ENCODE results near the gene ZNF646. TPM values are rescaled to one million over a fixed set of nuclear protein-coding genes. Genes with fewer than 3 reads are reported as not detected.

Gene ZNF646
- total and polyA plus RNA-seq, 12 donors = 3.1 to 17.8 (median 13.6) TPM

DNA sequence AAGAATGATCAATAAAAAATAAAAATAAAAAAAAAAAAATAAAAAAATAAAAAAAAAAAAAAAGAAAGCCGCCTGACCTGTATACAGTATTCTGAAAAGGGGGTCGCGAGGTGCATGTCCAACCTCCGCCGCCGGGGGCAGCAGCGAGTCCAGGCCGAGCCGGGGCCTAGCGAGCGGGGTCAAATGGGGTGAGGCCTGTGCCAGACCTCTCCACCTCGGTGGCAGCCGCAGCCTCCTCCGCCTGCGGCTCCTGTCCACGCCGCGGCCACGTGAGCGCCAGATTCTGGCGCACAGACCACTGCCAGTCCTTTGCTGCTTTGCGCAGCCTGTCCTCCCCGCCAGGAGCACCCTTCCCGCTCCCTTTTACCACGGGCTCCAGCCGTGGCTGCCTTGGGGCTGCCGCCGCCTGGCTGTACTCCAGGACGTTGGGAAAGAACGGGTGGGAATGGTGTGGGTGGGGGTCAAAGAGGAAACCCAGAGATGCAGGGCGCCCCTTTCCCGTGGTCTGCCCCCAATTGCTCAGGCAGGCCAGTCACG lies 31.5 kb downstream of the ZNF646 start:
- peaks cover 0 to 15% of the 10 kb centered on the region in 2 donors for H3K36me3 ChIP-seq (replicated peaks in 1 of 2)
- 5 to 12% (median 10%) methylated on average over 26 to 33 of the region's 33 CpGs for WGBS, 4 donors
- H3K4me1 ChIP-seq (replicated peaks in 1 of 2) = peaks cover 11 to 22% of the 10 kb centered on the region in 2 donors
- intact Hi-C loops (cut with DNase I) = loop anchor here in 1 of 2 donors (5.0 kb wide), 1 partner anchor 72 kb away; no protein-coding TSS in a partner anchor
- H3K9me3 ChIP-seq (replicated peaks in 1 of 3) = no peaks in the 10 kb centered on the region
- no peak overlapping the region for H3K4me3 ChIP-seq
- no peaks in the 10 kb centered on the region for H3K27me3 ChIP-seq
- DNase-seq = peak; percentile 86 to 97 (median 93)
- peak overlapping the region in 4 of 5 donors; percentile 29 to 84 (median 64) for H3K27ac ChIP-seq
- TF ChIP-seq, protein P1, sequence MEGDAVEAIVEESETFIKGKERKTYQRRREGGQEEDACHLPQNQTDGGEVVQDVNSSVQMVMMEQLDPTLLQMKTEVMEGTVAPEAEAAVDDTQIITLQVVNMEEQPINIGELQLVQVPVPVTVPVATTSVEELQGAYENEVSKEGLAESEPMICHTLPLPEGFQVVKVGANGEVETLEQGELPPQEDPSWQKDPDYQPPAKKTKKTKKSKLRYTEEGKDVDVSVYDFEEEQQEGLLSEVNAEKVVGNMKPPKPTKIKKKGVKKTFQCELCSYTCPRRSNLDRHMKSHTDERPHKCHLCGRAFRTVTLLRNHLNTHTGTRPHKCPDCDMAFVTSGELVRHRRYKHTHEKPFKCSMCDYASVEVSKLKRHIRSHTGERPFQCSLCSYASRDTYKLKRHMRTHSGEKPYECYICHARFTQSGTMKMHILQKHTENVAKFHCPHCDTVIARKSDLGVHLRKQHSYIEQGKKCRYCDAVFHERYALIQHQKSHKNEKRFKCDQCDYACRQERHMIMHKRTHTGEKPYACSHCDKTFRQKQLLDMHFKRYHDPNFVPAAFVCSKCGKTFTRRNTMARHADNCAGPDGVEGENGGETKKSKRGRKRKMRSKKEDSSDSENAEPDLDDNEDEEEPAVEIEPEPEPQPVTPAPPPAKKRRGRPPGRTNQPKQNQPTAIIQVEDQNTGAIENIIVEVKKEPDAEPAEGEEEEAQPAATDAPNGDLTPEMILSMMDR (IDR thresholded peaks at IDR 0.05) = peak; percentile 82 to 93 (median 88)
- peak in 1 of 2 donors; percentile 17 for TF ChIP-seq POLR2A (IDR thresholded peaks at IDR 0.05)

DNA sequence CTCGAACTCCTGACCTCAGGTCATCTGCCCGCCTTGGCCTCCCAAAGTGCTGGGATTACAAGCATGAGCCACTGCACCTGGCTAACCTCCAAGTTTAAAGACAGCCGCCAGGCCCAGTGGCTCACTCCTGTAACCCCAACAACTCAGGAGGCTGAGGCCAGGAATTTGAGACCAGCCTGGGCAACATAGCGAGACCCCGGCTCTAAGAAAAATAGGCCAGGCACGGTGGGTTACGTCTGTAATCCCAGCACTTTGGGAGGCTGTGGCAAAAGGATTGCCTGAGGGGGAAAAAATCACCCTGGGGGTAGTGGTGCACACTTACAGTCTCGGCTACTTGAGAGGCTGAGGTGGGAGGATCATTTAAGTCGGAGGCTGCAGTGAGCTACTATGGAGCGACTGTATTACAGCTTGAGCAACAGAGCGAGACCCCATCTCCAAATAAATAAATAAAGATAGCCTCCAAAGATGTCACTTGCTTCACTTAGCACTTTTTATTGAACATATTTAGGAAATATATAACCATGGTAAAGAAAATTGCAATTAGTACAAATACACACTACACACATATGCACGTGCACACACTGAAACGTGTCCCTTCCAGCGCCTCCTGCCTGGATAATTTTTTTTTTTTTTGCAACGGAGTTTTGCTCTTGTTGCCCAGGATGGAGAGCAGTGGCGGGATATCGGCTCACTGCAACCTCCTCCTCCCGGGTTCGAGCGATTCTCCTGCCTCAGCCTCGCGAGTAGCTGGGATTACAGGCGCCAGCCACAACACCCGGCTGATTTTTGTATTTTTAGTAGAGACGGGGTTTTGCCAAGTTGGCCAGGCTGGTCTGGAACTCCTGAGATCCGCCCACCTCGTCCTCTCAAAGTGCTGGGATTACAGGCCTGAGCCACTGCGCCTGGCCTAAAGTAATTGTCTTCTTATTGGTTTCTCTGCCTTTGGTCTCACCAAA lies 32.6 kb downstream of the ZNF646 start:
- intact Hi-C loops (cut with DNase I) = loop anchor here in 1 of 2 donors (5.0 kb wide), 1 partner anchor 71 kb away; no protein-coding TSS in a partner anchor

GRCh38 chr16:31107465-31107867 lies 33.2 kb downstream of the ZNF646 start:
- intact Hi-C loops (cut with DNase I) = loop anchor here in 1 of 2 donors (5.0 kb wide), 1 partner anchor 70 kb away; no protein-coding TSS in a partner anchor
- Histone ChIP-seq H3K4me1 (replicated peaks in 1 of 2) (peaks cover 17 to 28% of the 10 kb centered on the region in 2 donors), H3K4me3 (no peak overlapping the region), H3K9me3 (replicated peaks in 1 of 3) (no peaks in the 10 kb centered on the region), H3K36me3 (replicated peaks in 1 of 2) (peaks cover 0 to 33% of the 10 kb centered on the region in 2 donors), H3K27ac (peak overlapping the region in 1 of 5 donors; percentile 87), H3K27me3 (no peaks in the 10 kb centered on the region)
- DNase-seq = no peak
- TF ChIP-seq, protein P1 (IDR thresholded peaks at IDR 0.05) = no peak
- no peak for TF ChIP-seq POLR2A (IDR thresholded peaks at IDR 0.05)
- WGBS, 4 donors = 92 to 93% (median 92%) methylated on average over 6 of the region's 6 CpGs

More for the DNA sequence above, 32.6 kb downstream of the ZNF646 start:
- peaks cover 11 to 22% of the 10 kb centered on the region in 2 donors for H3K4me1 ChIP-seq (replicated peaks in 1 of 2)
- H3K9me3 ChIP-seq (replicated peaks in 1 of 3) = no peaks in the 10 kb centered on the region
- 91 to 96% (median 93%) methylated on average over 27 to 28 of the region's 28 CpGs for WGBS, 4 donors
- peak in 2 of 7 donors; percentile 13 to 19 for DNase-seq
- no peak overlapping the region for H3K4me3 ChIP-seq
- TF ChIP-seq, protein P1 (IDR thresholded peaks at IDR 0.05) = no peak
- no peak for TF ChIP-seq POLR2A (IDR thresholded peaks at IDR 0.05)
- no peaks in the 10 kb centered on the region for H3K27me3 ChIP-seq
- H3K27ac ChIP-seq = peak overlapping the region in 1 of 5 donors; percentile 71
- peaks cover 0 to 26% of the 10 kb centered on the region in 2 donors for H3K36me3 ChIP-seq (replicated peaks in 1 of 2)
